WTC11 (cell line): ENCODE data around the gene EFNB3. TPM values are rescaled to one million over a fixed set of nuclear protein-coding genes. Genes with fewer than 3 reads are reported as not detected.

Experiments
- ATAC-seq: fragments of 200-7000 bp; cut with Tn5 transposase; 2 replicates; pipeline ENCODE4 v1.10.0; 2021; ENCODE audit warnings: mild to moderate bottlenecking, moderate library complexity
- CTCF ChIA-PET: fragments of 300-600 bp; sonication (Branson Sonifier 250); formaldehyde crosslinking; loops from one replicate; lab custom pipeline; 2021; ENCODE audit warnings: antibody characterized with exemption; lab: Charles Lee
- POLR2A ChIA-PET: fragments of 350-600 bp; sonication (Branson Sonifier 250); formaldehyde crosslinking; loops from one replicate; lab custom pipeline; 2021; ENCODE audit warnings: antibody characterized with exemption; lab: Charles Lee
- DNase-seq: peaks from one replicate; pipeline ENCODE4 v3.0.0; 2021; ENCODE audit warnings: low spot score
- H3K27ac Mint-ChIP-seq: 2 replicates; pipeline ENCODE4 v1.8.0; 2021; ENCODE audit warnings: mixed read lengths
- H3K27me3 Mint-ChIP-seq: 2 replicates; pipeline ENCODE4 v1.8.0; 2021; ENCODE audit warnings: low read depth, mild to moderate bottlenecking, moderate library complexity, mixed read lengths
- H3K36me3 Mint-ChIP-seq: 2 replicates; pipeline ENCODE4 v1.8.0; 2021; ENCODE audit warnings: mixed read lengths
- H3K4me1 Mint-ChIP-seq: 2 replicates; pipeline ENCODE4 v1.8.0; 2022; ENCODE audit warnings: mixed read lengths
- H3K4me3 Mint-ChIP-seq: 2 replicates; pipeline ENCODE4 v1.8.0; 2021; ENCODE audit warnings: mild to moderate bottlenecking, moderate library complexity, mixed read lengths
- H3K9me3 Mint-ChIP-seq: 2 replicates; pipeline ENCODE4 v1.8.0; 2021; ENCODE audit warnings: mixed read lengths
- CTCF ChIP-seq: fragments of 200-600 bp; IDR thresholded peaks from 2 replicates; pipeline ENCODE4 v1.8.0; 2022; ENCODE audit warnings: antibody characterized with exemption
- ETV6 ChIP-seq: sonication (generic); formaldehyde crosslinking; IDR thresholded peaks from 2 replicates; pipeline ENCODE4 v1.8.1; 2022; ENCODE audit warnings: mild to moderate bottlenecking, missing genetic modification reagents
- FOXJ3 ChIP-seq: sonication (generic); formaldehyde crosslinking; IDR thresholded peaks from 2 replicates; pipeline ENCODE4 v1.9.0; 2021; ENCODE audit warnings: missing genetic modification reagents, mild to moderate bottlenecking, borderline replicate concordance
- FOXK1 ChIP-seq: sonication (generic); formaldehyde crosslinking; IDR thresholded peaks from 2 replicates; pipeline ENCODE4 v1.8.0; 2022; ENCODE audit warnings: mild to moderate bottlenecking, moderate library complexity, missing genetic modification reagents
- FOXP1 ChIP-seq: sonication (generic); formaldehyde crosslinking; IDR thresholded peaks from 2 replicates; pipeline ENCODE4 v1.8.0; 2022; ENCODE audit warnings: missing genetic modification reagents, mild to moderate bottlenecking, moderate library complexity, borderline replicate concordance
- GABPB1 ChIP-seq: sonication (generic); formaldehyde crosslinking; IDR thresholded peaks from 2 replicates; pipeline ENCODE4 v1.8.1; 2023; ENCODE audit warnings: mild to moderate bottlenecking, missing genetic modification reagents
- HMGA2 ChIP-seq: fragments of 250-450 bp; sonication (Bioruptor Pico); IDR thresholded peaks from 2 replicates; pipeline ENCODE4 v1.4.0; 2021; ENCODE audit warnings: mild to moderate bottlenecking, moderate library complexity
- MYBL2 ChIP-seq: sonication (generic); formaldehyde crosslinking; IDR thresholded peaks from 2 replicates; pipeline ENCODE4 v1.8.1; 2023; ENCODE audit warnings: mild to moderate bottlenecking, moderate library complexity, missing genetic modification reagents
- NFE2L1 ChIP-seq: sonication (generic); formaldehyde crosslinking; IDR thresholded peaks from 2 replicates; pipeline ENCODE4 v1.8.1; 2023; ENCODE audit warnings: missing genetic modification reagents
- NFYB ChIP-seq: sonication (generic); formaldehyde crosslinking; conservative IDR thresholded peaks from 2 replicates; pipeline ENCODE4 v1.8.0; 2022; ENCODE audit warnings: low read depth, missing genetic modification reagents
- NR2C2 ChIP-seq: sonication (generic); formaldehyde crosslinking; IDR thresholded peaks from 2 replicates; pipeline ENCODE4 v1.8.0; 2022; ENCODE audit warnings: mild to moderate bottlenecking, missing genetic modification reagents
- PRDM15 ChIP-seq: sonication (generic); formaldehyde crosslinking; IDR thresholded peaks from 2 replicates; pipeline ENCODE4 v1.8.0; 2022; ENCODE audit warnings: missing genetic modification reagents
- RELA ChIP-seq: sonication (generic); formaldehyde crosslinking; IDR thresholded peaks from 2 replicates; pipeline ENCODE4 v1.8.1; 2022; ENCODE audit warnings: missing genetic modification reagents, mild to moderate bottlenecking, borderline replicate concordance
- SP1 ChIP-seq: sonication (generic); formaldehyde crosslinking; conservative IDR thresholded peaks from 2 replicates; pipeline ENCODE4 v1.8.1; 2022; ENCODE audit warnings: missing genetic modification reagents
- TEAD1 ChIP-seq: sonication (generic); formaldehyde crosslinking; IDR thresholded peaks from 2 replicates; pipeline ENCODE4 v1.8.0; 2022; ENCODE audit warnings: mild to moderate bottlenecking, missing genetic modification reagents
- ZNF138 ChIP-seq: sonication (generic); formaldehyde crosslinking; conservative IDR thresholded peaks from 2 replicates; pipeline ENCODE4 v1.8.1; 2022; ENCODE audit warnings: mild to moderate bottlenecking, moderate library complexity, missing genetic modification reagents
- ZNF232 ChIP-seq: sonication (generic); formaldehyde crosslinking; IDR thresholded peaks from 2 replicates; pipeline ENCODE4 v1.8.0; 2022; ENCODE audit warnings: mild to moderate bottlenecking, missing genetic modification reagents
- ZNF416 ChIP-seq: fragments of 250-450 bp; sonication (Bioruptor Pico); IDR thresholded peaks from 2 replicates; pipeline ENCODE4 v1.9.0; 2021; ENCODE audit warnings: mild to moderate bottlenecking, inconsistent platforms
- total RNA-seq: library from RNA; stranded (reverse); gene quantifications from 3 replicates; pipeline ENCODE4 v1.2.3, GENCODE V29; 2021
- TF ChIP-seq, protein P1 (sequence below): sonication (generic); formaldehyde crosslinking; IDR thresholded peaks from 2 replicates; pipeline ENCODE4 v1.8.1; 2023; ENCODE audit warnings: mild to moderate bottlenecking, missing genetic modification reagents, moderate library complexity
- TF ChIP-seq, protein P2 (sequence below): sonication (generic); formaldehyde crosslinking; IDR thresholded peaks from 2 replicates; pipeline ENCODE4 v1.8.0; 2022; ENCODE audit warnings: mild to moderate bottlenecking, missing genetic modification reagents
- TF ChIP-seq, protein P3 (sequence below): sonication (generic); formaldehyde crosslinking; IDR thresholded peaks from 2 replicates; pipeline ENCODE4 v1.8.1; 2023; ENCODE audit warnings: mild to moderate bottlenecking, missing genetic modification reagents, borderline replicate concordance

The EFNB3 gene
- total RNA-seq, 1 experiment from 2014 or later, result 14.7 TPM

DNA sequence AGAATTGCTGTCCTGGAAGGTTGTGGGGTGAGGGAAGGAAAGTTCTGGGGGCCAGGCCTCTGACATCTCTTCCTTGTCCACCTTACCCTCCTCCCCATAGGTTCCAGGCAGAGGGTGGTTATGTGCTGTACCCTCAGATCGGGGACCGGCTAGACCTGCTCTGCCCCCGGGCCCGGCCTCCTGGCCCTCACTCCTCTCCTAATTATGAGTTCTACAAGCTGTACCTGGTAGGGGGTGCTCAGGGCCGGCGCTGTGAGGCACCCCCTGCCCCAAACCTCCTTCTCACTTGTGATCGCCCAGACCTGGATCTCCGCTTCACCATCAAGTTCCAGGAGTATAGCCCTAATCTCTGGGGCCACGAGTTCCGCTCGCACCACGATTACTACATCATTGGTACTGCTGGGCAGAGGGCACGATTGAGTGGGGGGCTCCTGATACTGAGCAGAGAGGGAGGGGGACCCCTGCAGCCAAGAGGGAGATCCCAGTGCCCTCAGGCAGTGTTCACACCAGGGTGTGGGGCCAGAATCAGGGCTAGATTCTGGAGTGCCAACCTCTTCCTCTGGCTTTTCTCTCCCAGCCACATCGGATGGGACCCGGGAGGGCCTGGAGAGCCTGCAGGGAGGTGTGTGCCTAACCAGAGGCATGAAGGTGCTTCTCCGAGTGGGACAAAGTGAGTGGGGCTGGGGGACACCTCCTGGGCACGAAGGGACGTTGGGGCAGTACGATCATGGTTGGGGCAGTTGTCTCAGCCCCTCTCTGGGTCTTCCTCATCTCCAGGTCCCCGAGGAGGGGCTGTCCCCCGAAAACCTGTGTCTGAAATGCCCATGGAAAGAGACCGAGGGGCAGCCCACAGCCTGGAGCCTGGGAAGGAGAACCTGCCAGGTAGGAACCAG is 3.1 kb downstream of the EFNB3 start:
- Mint-ChIP-seq H3K4me1 (peaks cover 50% of the 10 kb centered on the region), H3K27me3 (peaks cover 23% of the 10 kb centered on the region), H3K36me3 (no peaks in the 10 kb centered on the region), H3K9me3 (no peaks in the 10 kb centered on the region), H3K4me3 (no peak overlapping the region), H3K27ac (no peak overlapping the region)
- ATAC-seq (no peak), DNase-seq (no peak)
- ChIA-PET CTCF (interaction anchor here (6.1 kb wide), 1 partner anchor 9 kb away, joined by 72 read pairs; the partner anchor contains the start of gene DNAH2), POLR2A (interaction anchor here (1.5 kb wide), 1 partner anchor 128 kb away, joined by 4 read pairs; no protein-coding TSS in a partner anchor)
- TF ChIP-seq GABPB1 (CRISPR knock-in tag) (no peak), RELA (no peak), FOXK1 (CRISPR knock-in tag) (no peak)
- TF ChIP-seq, protein P1, sequence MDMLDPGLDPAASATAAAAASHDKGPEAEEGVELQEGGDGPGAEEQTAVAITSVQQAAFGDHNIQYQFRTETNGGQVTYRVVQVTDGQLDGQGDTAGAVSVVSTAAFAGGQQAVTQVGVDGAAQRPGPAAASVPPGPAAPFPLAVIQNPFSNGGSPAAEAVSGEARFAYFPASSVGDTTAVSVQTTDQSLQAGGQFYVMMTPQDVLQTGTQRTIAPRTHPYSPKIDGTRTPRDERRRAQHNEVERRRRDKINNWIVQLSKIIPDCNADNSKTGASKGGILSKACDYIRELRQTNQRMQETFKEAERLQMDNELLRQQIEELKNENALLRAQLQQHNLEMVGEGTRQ, result no peak

DNA sequence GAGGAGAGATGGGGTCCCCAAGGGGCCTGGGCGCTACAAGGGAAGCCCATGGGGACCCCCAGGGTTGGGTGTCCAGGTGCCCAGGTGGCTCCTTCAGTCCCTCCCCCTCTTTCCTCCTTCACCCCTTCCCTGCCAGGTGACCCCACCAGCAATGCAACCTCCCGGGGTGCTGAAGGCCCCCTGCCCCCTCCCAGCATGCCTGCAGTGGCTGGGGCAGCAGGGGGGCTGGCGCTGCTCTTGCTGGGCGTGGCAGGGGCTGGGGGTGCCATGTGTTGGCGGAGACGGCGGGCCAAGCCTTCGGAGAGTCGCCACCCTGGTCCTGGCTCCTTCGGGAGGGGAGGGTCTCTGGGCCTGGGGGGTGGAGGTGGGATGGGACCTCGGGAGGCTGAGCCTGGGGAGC is 4.0 kb downstream of the EFNB3 start:
- no peaks in the 10 kb centered on the region for H3K9me3 Mint-ChIP-seq
- H3K27me3 Mint-ChIP-seq, result peaks cover 30% of the 10 kb centered on the region
- no peak overlapping the region for H3K4me3 Mint-ChIP-seq
- no peak overlapping the region for H3K27ac Mint-ChIP-seq
- no peak for DNase-seq
- H3K4me1 Mint-ChIP-seq, result peaks cover 41% of the 10 kb centered on the region
- ChIA-PET CTCF (interaction anchor here (6.1 kb wide), 1 partner anchor 8 kb away, joined by 72 read pairs; the partner anchor contains the start of gene DNAH2), POLR2A (no interaction called here)
- TF ChIP-seq ZNF138 (no peak), ETV6 (CRISPR knock-in tag) (no peak), FOXJ3 (CRISPR knock-in tag) (no peak), ZNF232 (CRISPR knock-in tag) (no peak)
- TF ChIP-seq, protein P2, sequence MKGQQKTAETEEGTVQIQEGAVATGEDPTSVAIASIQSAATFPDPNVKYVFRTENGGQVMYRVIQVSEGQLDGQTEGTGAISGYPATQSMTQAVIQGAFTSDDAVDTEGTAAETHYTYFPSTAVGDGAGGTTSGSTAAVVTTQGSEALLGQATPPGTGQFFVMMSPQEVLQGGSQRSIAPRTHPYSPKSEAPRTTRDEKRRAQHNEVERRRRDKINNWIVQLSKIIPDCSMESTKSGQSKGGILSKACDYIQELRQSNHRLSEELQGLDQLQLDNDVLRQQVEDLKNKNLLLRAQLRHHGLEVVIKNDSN (CRISPR knock-in tag), result no peak
- no peak for ATAC-seq
- H3K36me3 Mint-ChIP-seq, result no peaks in the 10 kb centered on the region

- Mint-ChIP-seq H3K27ac (no peak overlapping the region), H3K4me3 (no peak overlapping the region)
- POLR2A ChIA-PET, result no interaction called here
- no peak for TF ChIP-seq PRDM15 (CRISPR knock-in tag)
- TF ChIP-seq SP1, result no peak
- no peak for TF ChIP-seq TEAD1 (CRISPR knock-in tag)
- TF ChIP-seq MYBL2 (CRISPR knock-in tag), result no peak
- TF ChIP-seq NFE2L1 (CRISPR knock-in tag), result no peak
- TF ChIP-seq HMGA2, result no peak
- no peak for TF ChIP-seq FOXP1
- TF ChIP-seq NFYB, result no peak
- no peak for TF ChIP-seq CTCF
- TF ChIP-seq NR2C2, result no peak
- no peak for TF ChIP-seq ZNF416 (CRISPR knock-in tag)
- TF ChIP-seq, protein P3, sequence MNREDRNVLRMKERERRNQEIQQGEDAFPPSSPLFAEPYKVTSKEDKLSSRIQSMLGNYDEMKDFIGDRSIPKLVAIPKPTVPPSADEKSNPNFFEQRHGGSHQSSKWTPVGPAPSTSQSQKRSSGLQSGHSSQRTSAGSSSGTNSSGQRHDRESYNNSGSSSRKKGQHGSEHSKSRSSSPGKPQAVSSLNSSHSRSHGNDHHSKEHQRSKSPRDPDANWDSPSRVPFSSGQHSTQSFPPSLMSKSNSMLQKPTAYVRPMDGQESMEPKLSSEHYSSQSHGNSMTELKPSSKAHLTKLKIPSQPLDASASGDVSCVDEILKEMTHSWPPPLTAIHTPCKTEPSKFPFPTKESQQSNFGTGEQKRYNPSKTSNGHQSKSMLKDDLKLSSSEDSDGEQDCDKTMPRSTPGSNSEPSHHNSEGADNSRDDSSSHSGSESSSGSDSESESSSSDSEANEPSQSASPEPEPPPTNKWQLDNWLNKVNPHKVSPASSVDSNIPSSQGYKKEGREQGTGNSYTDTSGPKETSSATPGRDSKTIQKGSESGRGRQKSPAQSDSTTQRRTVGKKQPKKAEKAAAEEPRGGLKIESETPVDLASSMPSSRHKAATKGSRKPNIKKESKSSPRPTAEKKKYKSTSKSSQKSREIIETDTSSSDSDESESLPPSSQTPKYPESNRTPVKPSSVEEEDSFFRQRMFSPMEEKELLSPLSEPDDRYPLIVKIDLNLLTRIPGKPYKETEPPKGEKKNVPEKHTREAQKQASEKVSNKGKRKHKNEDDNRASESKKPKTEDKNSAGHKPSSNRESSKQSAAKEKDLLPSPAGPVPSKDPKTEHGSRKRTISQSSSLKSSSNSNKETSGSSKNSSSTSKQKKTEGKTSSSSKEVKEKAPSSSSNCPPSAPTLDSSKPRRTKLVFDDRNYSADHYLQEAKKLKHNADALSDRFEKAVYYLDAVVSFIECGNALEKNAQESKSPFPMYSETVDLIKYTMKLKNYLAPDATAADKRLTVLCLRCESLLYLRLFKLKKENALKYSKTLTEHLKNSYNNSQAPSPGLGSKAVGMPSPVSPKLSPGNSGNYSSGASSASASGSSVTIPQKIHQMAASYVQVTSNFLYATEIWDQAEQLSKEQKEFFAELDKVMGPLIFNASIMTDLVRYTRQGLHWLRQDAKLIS (CRISPR knock-in tag), result no peak
These were observed 5.3 kb downstream of the EFNB3 start for GRCh38 chr17:7710301-7710700.

More at GRCh38 chr17:7710301-7710700, 5.3 kb downstream of the EFNB3 start:
- Mint-ChIP-seq H3K9me3 (no peaks in the 10 kb centered on the region), H3K4me1 (peaks cover 37% of the 10 kb centered on the region), H3K36me3 (no peaks in the 10 kb centered on the region), H3K27me3 (peaks cover 30% of the 10 kb centered on the region)
- CTCF ChIA-PET, result interaction anchor here (1.0 to 8.0 kb wide), 3 partner anchors 22 to 78 kb away, joined by 3 to 120 read pairs (median 6); partner anchors contain the start of genes TP53 and WRAP53
- ATAC-seq (no peak), DNase-seq (no peak)
